ENCODE results near the gene ZSCAN26.
A peak's percentile ranks its signal among the peaks of the same experiment; 100 is the strongest.

ZSCAN26 gene

GRCh38 chr6:28248916-28249315 lies 18.0 kb upstream of the ZSCAN26 start:
- ATAC-seq (no peak), DNase-seq (no peak)
- H3K27me3 Mint-ChIP-seq, result no peaks in the 10 kb centered on the region
- H3K9me3 Mint-ChIP-seq, result no peaks in the 10 kb centered on the region
- no peak overlapping the region for H3K27ac Mint-ChIP-seq
- no peak overlapping the region for H3K4me3 Mint-ChIP-seq
- peaks cover 35% of the 10 kb centered on the region for H3K4me1 Mint-ChIP-seq

GRCh38 chr6:28250747-28251146 lies 16.2 kb upstream of the ZSCAN26 start:
- Mint-ChIP-seq H3K4me3 (peak overlapping the region; percentile 56 to 72), H3K27ac (no peak overlapping the region), H3K9me3 (no peaks in the 10 kb centered on the region), H3K27me3 (no peaks in the 10 kb centered on the region), H3K4me1 (peaks cover 35% of the 10 kb centered on the region)
- DNase-seq, result no peak
- no peak for ATAC-seq

GRCh38 chr6:28251661-28252008 lies 15.3 kb upstream of the ZSCAN26 start:
- no peaks in the 10 kb centered on the region for H3K27me3 Mint-ChIP-seq
- DNase-seq (peak; percentile 40 to 57), ATAC-seq (peak; percentile 84)
- H3K9me3 Mint-ChIP-seq, result no peaks in the 10 kb centered on the region
- peaks cover 35% of the 10 kb centered on the region for H3K4me1 Mint-ChIP-seq
- peak overlapping the region; percentile 83 to 88 for H3K4me3 Mint-ChIP-seq
- peak overlapping the region; percentile 86 to 97 for H3K27ac Mint-ChIP-seq

- Mint-ChIP-seq H3K27me3 (no peaks in the 10 kb centered on the region), H3K4me1 (peaks cover 35% of the 10 kb centered on the region), H3K9me3 (no peaks in the 10 kb centered on the region), H3K27ac (peak within 1 kb of the TSS; percentile 94 to 97), H3K4me3 (peak within 1 kb of the TSS; percentile 83 to 88)
- ATAC-seq, result peak; percentile 90
- DNase-seq, result peak; percentile 77 to 78
Observed at GRCh38 chr6:28252009-28252975, 14.7 kb upstream of the ZSCAN26 start, which contains the start of gene ZKSCAN4. Gene ZKSCAN4 (minus strand): TSS chr6:28252269. CDS start chr6:28251980, 289 bp downstream.

- H3K4me3 Mint-ChIP-seq, result no peak overlapping the region
- H3K9me3 Mint-ChIP-seq, result peaks cover 7 to 11% of the 10 kb centered on the region in 2 donors
- DNase-seq (peak; percentile 3 to 52), ATAC-seq (peak; percentile 72)
- no peaks in the 10 kb centered on the region for H3K27me3 Mint-ChIP-seq
- H3K4me1 Mint-ChIP-seq, result peaks cover 36% of the 10 kb centered on the region
- H3K27ac Mint-ChIP-seq, result no peak overlapping the region
Observed at GRCh38 chr6:28254121-28254519, 12.8 kb upstream of the ZSCAN26 start.

GRCh38 chr6:28257042-28257441 lies 9.9 kb upstream of the ZSCAN26 start:
- DNase-seq, result no peak
- ATAC-seq, result no peak
- H3K4me3 Mint-ChIP-seq, result no peak overlapping the region
- peaks cover 7 to 21% of the 10 kb centered on the region in 2 donors for H3K9me3 Mint-ChIP-seq
- H3K27me3 Mint-ChIP-seq, result no peaks in the 10 kb centered on the region
- peaks cover 16% of the 10 kb centered on the region for H3K4me1 Mint-ChIP-seq
- no peak overlapping the region for H3K27ac Mint-ChIP-seq

GRCh38 chr6:28258877-28259777 lies 7.8 kb upstream of the ZSCAN26 start, which contains the start of gene NKAPL:
Gene NKAPL (plus strand): TSS chr6:28259297. CDS start chr6:28259372, 75 bp downstream.
- H3K27ac Mint-ChIP-seq, result peak within 1 kb of the TSS; percentile 65 to 87
- peaks cover 7 to 21% of the 10 kb centered on the region in 2 donors for H3K9me3 Mint-ChIP-seq
- H3K27me3 Mint-ChIP-seq, result no peaks in the 10 kb centered on the region
- DNase-seq, result peak; percentile 50 to 71
- ATAC-seq, result peak; percentile 78
- peak within 1 kb of the TSS; percentile 64 to 78 for H3K4me3 Mint-ChIP-seq
- H3K4me1 Mint-ChIP-seq, result peaks cover 8% of the 10 kb centered on the region

- H3K27ac Mint-ChIP-seq, result no peak overlapping the region
- no peaks in the 10 kb centered on the region for H3K27me3 Mint-ChIP-seq
- H3K4me3 Mint-ChIP-seq, result no peak overlapping the region
- DNase-seq, result no peak
- H3K9me3 Mint-ChIP-seq, result peaks cover 1 to 12% of the 10 kb centered on the region in 2 donors
- peaks cover 16% of the 10 kb centered on the region for H3K4me1 Mint-ChIP-seq
- no peak for ATAC-seq
Observed at GRCh38 chr6:28263922-28264321, 3.0 kb upstream of the ZSCAN26 start.

GRCh38 chr6:28264834-28265401 lies 2.0 kb upstream of the ZSCAN26 start:
- peaks cover 19% of the 10 kb centered on the region for H3K4me1 Mint-ChIP-seq
- H3K27ac Mint-ChIP-seq, result no peak overlapping the region
- DNase-seq (no peak), ATAC-seq (no peak)
- H3K9me3 Mint-ChIP-seq, result peaks cover 0 to 4% of the 10 kb centered on the region in 2 donors
- no peak overlapping the region for H3K4me3 Mint-ChIP-seq
- H3K27me3 Mint-ChIP-seq, result no peaks in the 10 kb centered on the region

- Mint-ChIP-seq H3K4me3 (no peak overlapping the region), H3K27me3 (no peaks in the 10 kb centered on the region), H3K9me3 (no peaks in the 10 kb centered on the region), H3K4me1 (peaks cover 19% of the 10 kb centered on the region), H3K27ac (no peak overlapping the region)
- no peak for DNase-seq
- ATAC-seq, result no peak
Observed at GRCh38 chr6:28266563-28266961, 381 bp upstream of the ZSCAN26 start.

- Mint-ChIP-seq H3K27ac (no peak overlapping the region), H3K4me3 (no peak overlapping the region), H3K27me3 (no peaks in the 10 kb centered on the region), H3K9me3 (no peaks in the 10 kb centered on the region), H3K4me1 (peaks cover 19% of the 10 kb centered on the region)
- no peak for ATAC-seq
- no peak for DNase-seq
Observed at GRCh38 chr6:28267695-28268059, 734 bp downstream of the ZSCAN26 start.

GRCh38 chr6:28269492-28269891 lies 2.5 kb downstream of the ZSCAN26 start:
- ATAC-seq (no peak), DNase-seq (no peak)
- Mint-ChIP-seq H3K4me3 (no peak overlapping the region), H3K27me3 (no peaks in the 10 kb centered on the region), H3K4me1 (peaks cover 19% of the 10 kb centered on the region), H3K27ac (no peak overlapping the region), H3K9me3 (no peaks in the 10 kb centered on the region)

- H3K27ac Mint-ChIP-seq, result peak overlapping the region; percentile 48 to 72
Observed at GRCh38 chr6:28274888-28275287, 7.9 kb downstream of the ZSCAN26 start.

GRCh38 chr6:28277746-28278145 lies 10.8 kb downstream of the ZSCAN26 start:
- H3K9me3 Mint-ChIP-seq, result no peaks in the 10 kb centered on the region
- DNase-seq (no peak), ATAC-seq (no peak)
- H3K4me3 Mint-ChIP-seq, result no peak overlapping the region
- H3K27ac Mint-ChIP-seq, result no peak overlapping the region
- H3K4me1 Mint-ChIP-seq, result peaks cover 20% of the 10 kb centered on the region
- H3K27me3 Mint-ChIP-seq, result peaks cover 13% of the 10 kb centered on the region

More at GRCh38 chr6:28274888-28275287, 7.9 kb downstream of the ZSCAN26 start:
- Mint-ChIP-seq H3K9me3 (no peaks in the 10 kb centered on the region), H3K4me1 (peaks cover 9% of the 10 kb centered on the region), H3K4me3 (peak overlapping the region; percentile 3 to 6), H3K27me3 (no peaks in the 10 kb centered on the region)
- ATAC-seq (no peak), DNase-seq (no peak)

- ATAC-seq (no peak), DNase-seq (no peak)
- Mint-ChIP-seq H3K4me3 (peak overlapping the region; percentile 86 to 91), H3K9me3 (no peaks in the 10 kb centered on the region), H3K27me3 (peaks cover 13% of the 10 kb centered on the region), H3K27ac (no peak overlapping the region), H3K4me1 (peaks cover 16% of the 10 kb centered on the region)
Observed at GRCh38 chr6:28280595-28281287, 13.8 kb downstream of the ZSCAN26 start.

Data from stimulated activated naive CD8-positive, alpha-beta T cell treated with anti-CD3 and anti-CD28 coated beads, Interleukin-15, amount 100 ng/mL, for 72 hours (primary cell).